ENCODE results near the gene LRP4.

DNA sequence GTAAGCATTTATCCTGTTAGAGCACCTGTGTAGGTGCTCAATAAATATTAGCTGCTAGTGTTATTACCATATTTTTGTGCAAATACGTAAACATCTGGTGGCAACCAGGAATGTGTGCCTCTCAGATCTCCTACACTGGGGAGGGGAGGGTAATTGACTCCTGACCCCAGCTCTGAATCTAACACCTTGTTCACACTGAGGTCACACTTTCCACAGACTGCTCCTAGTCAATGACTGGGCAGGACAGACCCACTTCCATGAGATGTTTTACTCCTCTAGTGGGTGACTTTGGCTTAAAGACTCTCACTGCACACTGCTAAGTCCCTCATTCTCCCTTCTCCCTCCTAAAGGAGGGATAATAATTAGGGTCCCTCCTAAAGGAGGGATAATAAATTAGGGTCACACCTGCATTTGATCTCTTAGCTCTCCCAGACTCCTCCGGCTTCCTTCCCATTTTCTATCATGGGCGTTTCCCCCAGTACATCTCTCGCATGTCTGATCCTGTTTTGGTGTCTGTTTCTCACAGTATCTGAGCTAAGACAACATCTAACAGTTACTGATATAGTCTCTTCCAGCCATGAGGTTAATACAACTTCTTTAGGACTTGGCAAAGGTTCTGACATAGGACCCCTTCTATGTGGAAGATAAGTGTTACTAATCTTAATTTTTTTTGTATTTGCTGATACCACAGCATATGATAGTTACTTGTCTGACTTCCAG, 26.2 kb upstream of the LRP4 start:
- TF ChIP-seq, protein P1, sequence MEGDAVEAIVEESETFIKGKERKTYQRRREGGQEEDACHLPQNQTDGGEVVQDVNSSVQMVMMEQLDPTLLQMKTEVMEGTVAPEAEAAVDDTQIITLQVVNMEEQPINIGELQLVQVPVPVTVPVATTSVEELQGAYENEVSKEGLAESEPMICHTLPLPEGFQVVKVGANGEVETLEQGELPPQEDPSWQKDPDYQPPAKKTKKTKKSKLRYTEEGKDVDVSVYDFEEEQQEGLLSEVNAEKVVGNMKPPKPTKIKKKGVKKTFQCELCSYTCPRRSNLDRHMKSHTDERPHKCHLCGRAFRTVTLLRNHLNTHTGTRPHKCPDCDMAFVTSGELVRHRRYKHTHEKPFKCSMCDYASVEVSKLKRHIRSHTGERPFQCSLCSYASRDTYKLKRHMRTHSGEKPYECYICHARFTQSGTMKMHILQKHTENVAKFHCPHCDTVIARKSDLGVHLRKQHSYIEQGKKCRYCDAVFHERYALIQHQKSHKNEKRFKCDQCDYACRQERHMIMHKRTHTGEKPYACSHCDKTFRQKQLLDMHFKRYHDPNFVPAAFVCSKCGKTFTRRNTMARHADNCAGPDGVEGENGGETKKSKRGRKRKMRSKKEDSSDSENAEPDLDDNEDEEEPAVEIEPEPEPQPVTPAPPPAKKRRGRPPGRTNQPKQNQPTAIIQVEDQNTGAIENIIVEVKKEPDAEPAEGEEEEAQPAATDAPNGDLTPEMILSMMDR (IDR thresholded peaks at IDR 0.05; ENCODE audit: poor library complexity, severe bottlenecking): no peak
- TF ChIP-seq POLR2AphosphoS5 (IDR thresholded peaks at IDR 0.05) (no peak), SMC3 (conservative IDR thresholded peaks at IDR 0.05; ENCODE audit: poor library complexity) (no peak)
